IMR-90 (cell line): Measurements from ENCODE around the gene ZBTB11. TPM values are rescaled to one million over a fixed set of nuclear protein-coding genes. Genes with fewer than 3 reads are reported as not detected.

Experiments used
- ATAC-seq: fragments of 200-7000 bp; cut with Tn5 transposase; 2 replicates; pipeline ENCODE4 v1.9.1; 2020; ENCODE audit warnings: low read depth, mild to moderate bottlenecking, moderate library complexity
- BruUV-seq: library from RNA; stranded (reverse); fragments of 400-500 nt; replicated peaks from 2 replicates; lab custom pipeline; 2021; lab: Mats Ljungman, UMichigan
- CTCF ChIA-PET: fragments of 300-600 bp; formaldehyde crosslinking; extraction: SDS; loops from one replicate; lab custom pipeline; 2021; ENCODE audit warnings: antibody characterized with exemption; lab: Yijun Ruan, JAX
- POLR2A ChIA-PET: fragments of 300-600 bp; sonication (Branson Sonifier 250); formaldehyde crosslinking; loops from one replicate; lab custom pipeline; 2022; ENCODE audit warnings: antibody characterized with exemption; ENCODE audit not compliant: unreplicated experiment; lab: Charles Lee
- DNase-seq: peaks from one replicate; pipeline ENCODE4 v3.0.0; 2013
- H2AFZ ChIP-seq: replicated peaks from 2 replicates; pipeline ENCODE3; 2013; ENCODE audit warnings: low read length, mild to moderate bottlenecking; ENCODE audit not compliant: poor library complexity
- H2AK5ac ChIP-seq: 2 replicates; pipeline ENCODE4 v1.6.1; 2013; ENCODE audit warnings: low read depth, low read length, inconsistent platforms
- H2AK9ac ChIP-seq: replicated peaks from 2 replicates; pipeline ENCODE3; 2013; ENCODE audit warnings: mild to moderate bottlenecking, low read depth, low read length, moderate library complexity; ENCODE audit not compliant: poor library complexity
- H2BK120ac ChIP-seq: 2 replicates; pipeline ENCODE4 v1.6.1; 2013; ENCODE audit warnings: low read depth, low read length, inconsistent platforms
- H2BK15ac ChIP-seq: 3 replicates; pipeline ENCODE4 v1.6.1; 2013; ENCODE audit warnings: low read depth, low read length, inconsistent platforms
- H2BK20ac ChIP-seq: 2 replicates; pipeline ENCODE4 v1.6.1; 2013; ENCODE audit warnings: low read depth, mild to moderate bottlenecking, inconsistent platforms, low read length, moderate library complexity
- H2BK5ac ChIP-seq: 2 replicates; pipeline ENCODE4 v1.6.1; 2013; ENCODE audit warnings: mild to moderate bottlenecking, low read depth, low read length, inconsistent platforms; ENCODE audit not compliant: poor library complexity, severe bottlenecking
- H3K14ac ChIP-seq: replicated peaks from 2 replicates; pipeline ENCODE4 v1.6.1; 2013; ENCODE audit warnings: low read depth, low read length, inconsistent platforms
- H3K18ac ChIP-seq: 2 replicates; pipeline ENCODE4 v1.6.1; 2013; ENCODE audit warnings: low read depth, low read length, control low read depth
- H3K23ac ChIP-seq: 2 replicates; pipeline ENCODE4 v1.6.1; 2013; ENCODE audit warnings: low read depth, low read length, inconsistent platforms
- H3K27ac ChIP-seq: 2 replicates; pipeline ENCODE4 v1.5.1; 2013; ENCODE audit warnings: mild to moderate bottlenecking, control low read depth, low read length; ENCODE audit not compliant: insufficient read depth
- H3K27me3 ChIP-seq: 2 replicates; pipeline ENCODE4 v1.6.1; 2013; ENCODE audit warnings: low read length; ENCODE audit not compliant: control insufficient read depth, insufficient read depth
- H3K36me3 ChIP-seq: 2 replicates; pipeline ENCODE4 v1.6.1; 2013; ENCODE audit warnings: low read length, mixed read lengths; ENCODE audit not compliant: control insufficient read depth, insufficient read depth
- H3K4ac ChIP-seq: 2 replicates; pipeline ENCODE4 v1.6.1; 2013; ENCODE audit warnings: low read depth, low read length, inconsistent platforms
- H3K4me1 ChIP-seq: 2 replicates; pipeline ENCODE4 v1.6.1; 2013; ENCODE audit warnings: low read length, mixed read lengths; ENCODE audit not compliant: control insufficient read depth, insufficient read depth
- H3K4me2 ChIP-seq: 2 replicates; pipeline ENCODE4 v1.6.1; 2013; ENCODE audit warnings: low read depth, mild to moderate bottlenecking, control low read depth, low read length, moderate library complexity
- H3K4me3 ChIP-seq: 2 replicates; pipeline ENCODE4 v1.5.1; 2013; ENCODE audit warnings: low read depth, mild to moderate bottlenecking, control low read depth, low read length, moderate library complexity; ENCODE audit not compliant: insufficient read depth
- H3K56ac ChIP-seq: 2 replicates; pipeline ENCODE4 v1.6.1; 2013; ENCODE audit warnings: low read length, inconsistent platforms; ENCODE audit not compliant: insufficient read depth; ENCODE audit errors: extremely low read depth
- H3K79me1 ChIP-seq, 2 experiments: 2 replicates each; pipeline ENCODE4 v1.6.1; 2013; ENCODE audit warnings: low read length in 2 of 2, inconsistent platforms in 1 of 2, low read depth in 1 of 2
- H3K9ac ChIP-seq: 2 replicates; pipeline ENCODE4 v1.6.1; 2013; ENCODE audit warnings: low read depth, low read length, control low read depth
- H3K9me1 ChIP-seq: 2 replicates; pipeline ENCODE4 v1.6.1; 2013; ENCODE audit warnings: low read length, inconsistent platforms; ENCODE audit not compliant: insufficient read depth
- H3K9me3 ChIP-seq: 2 replicates; pipeline ENCODE4 v1.6.1; 2013; ENCODE audit warnings: low read length; ENCODE audit not compliant: control insufficient read depth, insufficient read depth
- H4K20me1 ChIP-seq: 2 replicates; pipeline ENCODE4 v1.6.1; 2013; ENCODE audit warnings: low read length, inconsistent platforms; ENCODE audit not compliant: insufficient read depth
- H4K5ac ChIP-seq: 2 replicates; pipeline ENCODE4 v1.6.1; 2013; ENCODE audit warnings: mild to moderate bottlenecking, low read depth, low read length, control low read depth
- H4K8ac ChIP-seq, 2 experiments: 2 replicates each; pipeline ENCODE4 v1.6.1; 2013; ENCODE audit warnings: low read depth in 2 of 2, low read length in 2 of 2, control low read depth in 1 of 2, inconsistent platforms in 1 of 2
- H4K91ac ChIP-seq: 2 replicates; pipeline ENCODE4 v1.6.1; 2013; ENCODE audit warnings: low read depth, low read length, inconsistent platforms; ENCODE audit not compliant: insufficient read depth
- BHLHE40 ChIP-seq: fragments of 150-350 bp; IDR thresholded peaks from 2 replicates; pipeline ENCODE4 v1.6.1; 2016; ENCODE audit warnings: mild to moderate bottlenecking, low read depth, low read length
- CEBPB ChIP-seq: IDR thresholded peaks from 2 replicates; pipeline ENCODE4 v1.6.1; 2012; ENCODE audit warnings: low read depth, low read length, improper control_type of control experiment
- CHD1 ChIP-seq: IDR thresholded peaks from 2 replicates; pipeline ENCODE4 v1.6.1; 2012; ENCODE audit warnings: low read depth, low read length, improper control_type of control experiment
- CTCF ChIP-seq: conservative IDR thresholded peaks from 2 replicates; pipeline ENCODE4 v1.5.1; 2012; ENCODE audit warnings: mild to moderate bottlenecking, low read depth, low read length, improper control_type of control experiment
- ELK1 ChIP-seq: fragments of 150-350 bp; IDR thresholded peaks from 2 replicates; pipeline ENCODE4 v1.6.1; 2016; ENCODE audit warnings: low read depth, mild to moderate bottlenecking, low read length, moderate library complexity, borderline replicate concordance
- FOS ChIP-seq: fragments of 150-350 bp; IDR thresholded peaks from 2 replicates; pipeline ENCODE4 v1.6.1; 2016; ENCODE audit warnings: low read depth, low read length
- MAFK ChIP-seq: IDR thresholded peaks from 2 replicates; pipeline ENCODE4 v1.6.1; 2012; ENCODE audit warnings: low read depth, low read length, improper control_type of control experiment
- MAZ ChIP-seq: IDR thresholded peaks from 2 replicates; pipeline ENCODE4 v1.6.1; 2012; ENCODE audit warnings: low read depth, mild to moderate bottlenecking, low read length, improper control_type of control experiment, moderate library complexity, borderline replicate concordance
- MXI1 ChIP-seq: IDR thresholded peaks from 2 replicates; pipeline ENCODE4 v1.6.1; 2012; ENCODE audit warnings: low read depth, mild to moderate bottlenecking, low read length, moderate library complexity, borderline replicate concordance
- NFE2L2 ChIP-seq: fragments of 150-350 bp; IDR thresholded peaks from 2 replicates; pipeline ENCODE4 v1.6.1; 2016; ENCODE audit warnings: low read depth, mild to moderate bottlenecking, low read length
- POLR2A ChIP-seq: IDR thresholded peaks from 2 replicates; pipeline ENCODE4 v1.6.1; 2012; ENCODE audit warnings: mild to moderate bottlenecking, low read depth, low read length
- RAD21 ChIP-seq: IDR thresholded peaks from 2 replicates; pipeline ENCODE4 v1.6.1; 2012; ENCODE audit warnings: low read length, improper control_type of control experiment
- RCOR1 ChIP-seq: IDR thresholded peaks from 2 replicates; pipeline ENCODE4 v1.6.1; 2012; ENCODE audit warnings: mild to moderate bottlenecking, low read length, improper control_type of control experiment; ENCODE audit not compliant: insufficient replicate concordance
- RFX5 ChIP-seq: IDR thresholded peaks from 2 replicates; pipeline ENCODE4 v1.8.0; 2012; ENCODE audit warnings: low read depth, mild to moderate bottlenecking, low read length, moderate library complexity
- SMC3 ChIP-seq: fragments of 150-350 bp; IDR thresholded peaks from 2 replicates; pipeline ENCODE4 v1.6.1; 2016; ENCODE audit warnings: low read depth, mild to moderate bottlenecking, antibody characterized with exemption, low read length, moderate library complexity
- USF2 ChIP-seq: fragments of 150-350 bp; IDR thresholded peaks from 2 replicates; pipeline ENCODE4 v1.6.1; 2017; ENCODE audit warnings: mild to moderate bottlenecking, antibody characterized with exemption, low read length, low read depth
- WGBS, 2 experiments: methylation state at CpG; one replicate each; pipeline versions ENCODE4 v1.1.5 to v1.1.7; 2013; ENCODE audit warnings: missing lambda C conversion rate in 2 of 2; ENCODE audit not compliant: insufficient read length in 1 of 2; ENCODE audit errors: extremely low coverage in 2 of 2; 5-methylcytosine and 5-hydroxymethylcytosine counted together
- dilution Hi-C: fragments of 300-500 bp; cut with HindIII; formaldehyde crosslinking; loops from one replicate; pipeline ENCODE4 v1.14.3; 2018; ENCODE audit warnings: low sequenced_read_pairs; ENCODE audit not compliant: unreplicated experiment
- in situ Hi-C: fragments of 300-500 bp; cut with MboI; formaldehyde crosslinking; loops from 3 replicates; pipeline ENCODE4 v1.14.3; 2019; ENCODE audit warnings: low sequenced_read_pairs, inconsistent platforms, mixed read lengths
- intact Hi-C: fragments of 100-400 bp; cut with micrococcal nuclease; formaldehyde crosslinking; loops from 2 replicates; pipeline ENCODE4 v1.10.0; 2022
- polyA plus RNA-seq, 3 experiments: library from polyadenylated mRNA; depleted of rRNA; stranded (reverse); fragments of >200 nt; gene quantifications; 2 replicates each; pipeline ENCODE4 v1.2.3, GENCODE V29; 2012; ENCODE audit warnings: low replicate concordance in 1 of 3
- total RNA-seq: library from RNA; depleted of rRNA; stranded (reverse); fragments of >200 nt; gene quantifications from 2 replicates; pipeline ENCODE4 v1.2.3, GENCODE V29; 2012

Gene ZBTB11
- total and polyA plus RNA-seq, 2 of the 4 experiments (the other 2 are of a cell fraction): 6.0 to 17.2 TPM

GRCh38 chr3:101602731-101603130 is 74.2 kb downstream of the ZBTB11 start:
- H2AK9ac ChIP-seq: no peak overlapping the region
- H3K14ac ChIP-seq: no peak overlapping the region
- no peak overlapping the region for H3K27ac ChIP-seq
- H4K91ac ChIP-seq: no peak overlapping the region
- H3K79me1 ChIP-seq: peaks cover 0 to 4% of the 10 kb centered on the region in 2 experiments; a peak in 1 of 4 replicates
- no peak overlapping the region for H3K23ac ChIP-seq
- POLR2A ChIA-PET: no interaction called here
- no peak overlapping the region for H3K18ac ChIP-seq
- intact Hi-C loops (no loop called here), dilution Hi-C loops (no loop called here), in situ Hi-C loops (no loop called here)
- H2BK15ac ChIP-seq: no peak overlapping the region
- no peak overlapping the region for H3K9ac ChIP-seq
- ATAC-seq: no peak
- no peak overlapping the region for H4K8ac ChIP-seq
- no peak overlapping the region for H2AFZ ChIP-seq
- peaks cover 2% of the 10 kb centered on the region; the same call in 1 of the 2 replicates for H3K4me1 ChIP-seq
- CTCF ChIA-PET: no interaction called here
- no peak overlapping the region for H3K4me2 ChIP-seq
- no peak overlapping the region for H2BK5ac ChIP-seq
- no peak overlapping the region for H2BK120ac ChIP-seq
- no peak overlapping the region for H2BK20ac ChIP-seq
- no peak overlapping the region for H2AK5ac ChIP-seq
- no peak overlapping the region for H4K5ac ChIP-seq
- WGBS, 2 experiments: no CpG with 5 or more reads among the region's 3 CpGs
- H3K9me3 ChIP-seq: no peaks in the 10 kb centered on the region
- H3K4me3 ChIP-seq: no peak overlapping the region
- H3K4ac ChIP-seq: no peak overlapping the region
- H3K56ac ChIP-seq: no peak overlapping the region
- DNase-seq: no peak
- H3K36me3 ChIP-seq: peaks cover 5% of the 10 kb centered on the region; the same call in 1 of the 2 replicates
- peaks cover 3% of the 10 kb centered on the region; the same call in 1 of the 2 replicates for H3K9me1 ChIP-seq
- no peaks in the 10 kb centered on the region for H4K20me1 ChIP-seq
- no TSS peak for BruUV-seq
- no peaks in the 10 kb centered on the region for H3K27me3 ChIP-seq
- TF ChIP-seq CEBPB (no peak), USF2 (no peak), ELK1 (no peak), MAFK (no peak), NFE2L2 (no peak), MAZ (no peak), BHLHE40 (no peak), MXI1 (no peak), RAD21 (no peak), RCOR1 (no peak), CHD1 (no peak), POLR2A (no peak), RFX5 (no peak), CTCF (no peak), FOS (no peak), SMC3 (no peak)
